SK-N-SH treated with all-trans-retinoic acid at 6 μM for 48 hours (cell line): ENCODE results near the gene PPP1R1C.

ENCODE experiments used
- ATAC-seq: fragments of 200-7000 bp; cut with Tn5 transposase; 3 replicates; pipeline ENCODE4 v1.9.1; 2020; ENCODE audit warnings: mild to moderate bottlenecking, moderate library complexity
- ARNTL ChIP-seq: fragments of 450-650 bp; formaldehyde crosslinking; IDR thresholded peaks from 2 replicates; pipeline ENCODE4 v1.5.0; 2020; ENCODE audit warnings: low read depth, mild to moderate bottlenecking, moderate library complexity, borderline replicate concordance
- BACH2 ChIP-seq: fragments of 250-450 bp; sonication (Bioruptor Pico); IDR thresholded peaks from 2 replicates; pipeline ENCODE4 v1.9.0; 2021; ENCODE audit warnings: mild to moderate bottlenecking, borderline replicate concordance
- CSDC2 ChIP-seq: fragments of 250-450 bp; sonication (Bioruptor Pico); IDR thresholded peaks from 2 replicates; pipeline ENCODE4 v1.5.0; 2020; ENCODE audit warnings: mild to moderate bottlenecking, moderate library complexity
- ESRRG ChIP-seq: fragments of 250-450 bp; sonication (Bioruptor Pico); IDR thresholded peaks from 2 replicates; pipeline ENCODE4 v1.6.1; 2021; ENCODE audit warnings: mild to moderate bottlenecking
- GLIS3 ChIP-seq: fragments of 250-450 bp; sonication (Bioruptor Pico); IDR thresholded peaks from 2 replicates; pipeline ENCODE4 v1.5.0; 2020; ENCODE audit warnings: mild to moderate bottlenecking, moderate library complexity
- ISL1 ChIP-seq: fragments of 250-450 bp; sonication (Bioruptor Pico); IDR thresholded peaks from 2 replicates; pipeline ENCODE4 v2.1.2; 2022; ENCODE audit warnings: mild to moderate bottlenecking, moderate library complexity
- OSR1 ChIP-seq: fragments of 250-450 bp; sonication (Bioruptor Pico); IDR thresholded peaks from 2 replicates; pipeline ENCODE4 v1.8.0; 2022; ENCODE audit warnings: moderate library complexity, mild to moderate bottlenecking, inconsistent platforms
- PPARA ChIP-seq: fragments of 250-450 bp; sonication (Bioruptor Pico); IDR thresholded peaks from 2 replicates; pipeline ENCODE4 v1.5.0; 2020; ENCODE audit warnings: mild to moderate bottlenecking, borderline replicate concordance
- RARB ChIP-seq: fragments of 250-450 bp; sonication (Bioruptor Pico); IDR thresholded peaks from 2 replicates; pipeline ENCODE4 v1.8.0; 2021; ENCODE audit warnings: mild to moderate bottlenecking, moderate library complexity
- TOX ChIP-seq: fragments of 250-450 bp; sonication (Bioruptor Pico); IDR thresholded peaks from 2 replicates; pipeline ENCODE4 v1.8.0; 2021; ENCODE audit warnings: mild to moderate bottlenecking, moderate library complexity, borderline replicate concordance
- ZC3H10 ChIP-seq: fragments of 250-450 bp; sonication (Bioruptor Pico); IDR thresholded peaks from 2 replicates; pipeline ENCODE4 v1.5.1; 2021; ENCODE audit warnings: mild to moderate bottlenecking, moderate library complexity
- ZFP3 ChIP-seq: fragments of 250-450 bp; sonication (Bioruptor Pico); IDR thresholded peaks from 2 replicates; pipeline ENCODE4 v1.5.0; 2020; ENCODE audit warnings: mild to moderate bottlenecking, moderate library complexity
- ZFP30 ChIP-seq: fragments of 450-650 bp; formaldehyde crosslinking; IDR thresholded peaks from 2 replicates; pipeline ENCODE4 v1.5.0; 2022; ENCODE audit warnings: mild to moderate bottlenecking, moderate library complexity
- ZNF565 ChIP-seq: fragments of 450-650 bp; formaldehyde crosslinking; conservative IDR thresholded peaks from 2 replicates; pipeline ENCODE4 v1.5.0; 2020; ENCODE audit warnings: low read depth, mild to moderate bottlenecking, moderate library complexity
- ZNF70 ChIP-seq: fragments of 450-650 bp; formaldehyde crosslinking; IDR thresholded peaks from 2 replicates; pipeline ENCODE4 v1.5.0; 2020; ENCODE audit warnings: mild to moderate bottlenecking, moderate library complexity
- ZNF8 ChIP-seq: fragments of 450-650 bp; formaldehyde crosslinking; IDR thresholded peaks from 2 replicates; pipeline ENCODE4 v1.5.0; 2020; ENCODE audit warnings: mild to moderate bottlenecking, moderate library complexity
- TF ChIP-seq, protein P1 (sequence below): fragments of 250-450 bp; sonication (Bioruptor Pico); IDR thresholded peaks from 2 replicates; pipeline ENCODE4 v1.5.0; 2020; ENCODE audit warnings: mild to moderate bottlenecking, moderate library complexity
- TF ChIP-seq, protein P2 (sequence below): fragments of 250-450 bp; sonication (Bioruptor Pico); IDR thresholded peaks from 2 replicates; pipeline ENCODE4 v1.8.0; 2021; ENCODE audit warnings: low read depth, mild to moderate bottlenecking, moderate library complexity, borderline replicate concordance
- TF ChIP-seq, protein P3 (sequence below): fragments of 250-450 bp; sonication (Bioruptor Pico); IDR thresholded peaks from 2 replicates; pipeline ENCODE4 v1.8.0; 2020; ENCODE audit warnings: mild to moderate bottlenecking, moderate library complexity, borderline replicate concordance
- TF ChIP-seq, protein P4 (sequence below): fragments of 250-450 bp; sonication (Bioruptor Pico); IDR thresholded peaks from 2 replicates; pipeline ENCODE4 v1.5.1; 2020; ENCODE audit warnings: low read depth, mild to moderate bottlenecking, moderate library complexity
- TF ChIP-seq, protein P5 (sequence below): fragments of 250-450 bp; sonication (Bioruptor Pico); IDR thresholded peaks from 2 replicates; pipeline ENCODE4 v1.5.1; 2021; ENCODE audit warnings: mild to moderate bottlenecking, moderate library complexity

The PPP1R1C gene

DNA sequence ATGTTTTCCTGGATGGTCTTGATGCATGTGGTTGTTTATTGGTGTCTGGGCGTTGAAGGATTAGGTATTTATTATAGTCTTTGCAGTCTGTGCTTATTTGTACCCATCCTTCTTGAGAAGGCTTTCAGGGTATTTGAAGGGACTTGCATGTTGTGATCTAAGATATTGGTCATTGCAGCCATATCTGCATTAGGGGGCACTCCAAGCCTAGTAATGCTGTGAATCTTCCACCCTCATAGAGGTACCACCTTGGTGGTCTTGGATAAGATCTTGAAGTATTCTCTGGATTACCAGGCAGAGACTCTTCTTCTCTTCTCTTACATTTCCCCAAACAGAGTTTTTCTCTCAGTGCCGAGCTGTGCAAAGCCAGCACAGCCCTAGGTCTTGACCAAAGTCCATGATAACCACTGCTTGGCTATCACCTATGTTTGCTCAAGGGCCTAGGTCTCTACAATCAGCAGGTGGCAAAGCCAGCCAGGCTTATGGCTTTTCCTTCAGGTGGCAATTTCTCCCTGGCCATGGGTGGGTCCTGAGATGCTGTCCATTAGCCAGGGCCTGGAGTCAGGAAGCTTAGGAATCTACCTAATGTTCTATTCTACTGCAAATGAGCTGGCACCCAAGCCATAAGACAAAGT, 15.4 kb upstream of the PPP1R1C start:
- ATAC-seq = no peak

DNA sequence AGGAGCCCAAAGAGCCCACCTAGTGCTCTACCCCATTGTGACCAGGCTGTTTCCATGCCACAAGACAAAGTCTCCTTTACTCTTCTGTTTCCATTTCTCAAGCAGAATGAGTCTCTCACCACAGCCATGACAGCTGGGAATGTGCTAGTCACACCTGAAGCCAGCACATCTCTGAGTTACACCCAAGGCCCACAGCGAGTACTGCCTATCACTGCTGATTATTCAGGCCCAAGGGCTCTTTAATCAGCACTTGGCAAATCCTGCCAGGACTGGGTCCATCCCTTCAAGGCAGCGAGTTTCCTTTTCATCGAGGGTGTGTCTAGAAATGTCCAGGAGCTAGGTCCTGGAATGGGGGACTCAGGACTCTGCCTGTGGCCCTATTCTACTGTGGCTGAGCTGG, 14.6 kb upstream of the PPP1R1C start:
- TF ChIP-seq TOX (no peak), ZNF70 (no peak), ARNTL (CRISPR knock-in tag) (no peak), ISL1 (no peak), ESRRG (CRISPR knock-in tag) (no peak)
- TF ChIP-seq, protein P1, sequence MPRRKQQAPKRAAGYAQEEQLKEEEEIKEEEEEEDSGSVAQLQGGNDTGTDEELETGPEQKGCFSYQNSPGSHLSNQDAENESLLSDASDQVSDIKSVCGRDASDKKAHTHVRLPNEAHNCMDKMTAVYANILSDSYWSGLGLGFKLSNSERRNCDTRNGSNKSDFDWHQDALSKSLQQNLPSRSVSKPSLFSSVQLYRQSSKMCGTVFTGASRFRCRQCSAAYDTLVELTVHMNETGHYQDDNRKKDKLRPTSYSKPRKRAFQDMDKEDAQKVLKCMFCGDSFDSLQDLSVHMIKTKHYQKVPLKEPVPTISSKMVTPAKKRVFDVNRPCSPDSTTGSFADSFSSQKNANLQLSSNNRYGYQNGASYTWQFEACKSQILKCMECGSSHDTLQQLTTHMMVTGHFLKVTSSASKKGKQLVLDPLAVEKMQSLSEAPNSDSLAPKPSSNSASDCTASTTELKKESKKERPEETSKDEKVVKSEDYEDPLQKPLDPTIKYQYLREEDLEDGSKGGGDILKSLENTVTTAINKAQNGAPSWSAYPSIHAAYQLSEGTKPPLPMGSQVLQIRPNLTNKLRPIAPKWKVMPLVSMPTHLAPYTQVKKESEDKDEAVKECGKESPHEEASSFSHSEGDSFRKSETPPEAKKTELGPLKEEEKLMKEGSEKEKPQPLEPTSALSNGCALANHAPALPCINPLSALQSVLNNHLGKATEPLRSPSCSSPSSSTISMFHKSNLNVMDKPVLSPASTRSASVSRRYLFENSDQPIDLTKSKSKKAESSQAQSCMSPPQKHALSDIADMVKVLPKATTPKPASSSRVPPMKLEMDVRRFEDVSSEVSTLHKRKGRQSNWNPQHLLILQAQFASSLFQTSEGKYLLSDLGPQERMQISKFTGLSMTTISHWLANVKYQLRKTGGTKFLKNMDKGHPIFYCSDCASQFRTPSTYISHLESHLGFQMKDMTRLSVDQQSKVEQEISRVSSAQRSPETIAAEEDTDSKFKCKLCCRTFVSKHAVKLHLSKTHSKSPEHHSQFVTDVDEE (CRISPR knock-in tag) = no peak
- TF ChIP-seq, protein P2, sequence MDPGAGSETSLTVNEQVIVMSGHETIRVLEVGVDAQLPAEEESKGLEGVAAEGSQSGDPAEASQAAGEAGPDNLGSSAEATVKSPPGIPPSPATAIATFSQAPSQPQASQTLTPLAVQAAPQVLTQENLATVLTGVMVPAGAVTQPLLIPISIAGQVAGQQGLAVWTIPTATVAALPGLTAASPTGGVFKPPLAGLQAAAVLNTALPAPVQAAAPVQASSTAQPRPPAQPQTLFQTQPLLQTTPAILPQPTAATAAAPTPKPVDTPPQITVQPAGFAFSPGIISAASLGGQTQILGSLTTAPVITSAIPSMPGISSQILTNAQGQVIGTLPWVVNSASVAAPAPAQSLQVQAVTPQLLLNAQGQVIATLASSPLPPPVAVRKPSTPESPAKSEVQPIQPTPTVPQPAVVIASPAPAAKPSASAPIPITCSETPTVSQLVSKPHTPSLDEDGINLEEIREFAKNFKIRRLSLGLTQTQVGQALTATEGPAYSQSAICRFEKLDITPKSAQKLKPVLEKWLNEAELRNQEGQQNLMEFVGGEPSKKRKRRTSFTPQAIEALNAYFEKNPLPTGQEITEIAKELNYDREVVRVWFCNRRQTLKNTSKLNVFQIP (CRISPR knock-in tag) = no peak
- ATAC-seq = no peak

More for the DNA sequence above, 15.4 kb upstream of the PPP1R1C start:
- TF ChIP-seq, protein P2 (CRISPR knock-in tag) = no peak
- TF ChIP-seq CSDC2 (CRISPR knock-in tag) = no peak
- TF ChIP-seq, protein P3, sequence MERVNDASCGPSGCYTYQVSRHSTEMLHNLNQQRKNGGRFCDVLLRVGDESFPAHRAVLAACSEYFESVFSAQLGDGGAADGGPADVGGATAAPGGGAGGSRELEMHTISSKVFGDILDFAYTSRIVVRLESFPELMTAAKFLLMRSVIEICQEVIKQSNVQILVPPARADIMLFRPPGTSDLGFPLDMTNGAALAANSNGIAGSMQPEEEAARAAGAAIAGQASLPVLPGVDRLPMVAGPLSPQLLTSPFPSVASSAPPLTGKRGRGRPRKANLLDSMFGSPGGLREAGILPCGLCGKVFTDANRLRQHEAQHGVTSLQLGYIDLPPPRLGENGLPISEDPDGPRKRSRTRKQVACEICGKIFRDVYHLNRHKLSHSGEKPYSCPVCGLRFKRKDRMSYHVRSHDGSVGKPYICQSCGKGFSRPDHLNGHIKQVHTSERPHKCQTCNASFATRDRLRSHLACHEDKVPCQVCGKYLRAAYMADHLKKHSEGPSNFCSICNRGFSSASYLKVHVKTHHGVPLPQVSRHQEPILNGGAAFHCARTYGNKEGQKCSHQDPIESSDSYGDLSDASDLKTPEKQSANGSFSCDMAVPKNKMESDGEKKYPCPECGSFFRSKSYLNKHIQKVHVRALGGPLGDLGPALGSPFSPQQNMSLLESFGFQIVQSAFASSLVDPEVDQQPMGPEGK (CRISPR knock-in tag) = no peak
- no peak for TF ChIP-seq GLIS3
- TF ChIP-seq TOX = no peak

DNA sequence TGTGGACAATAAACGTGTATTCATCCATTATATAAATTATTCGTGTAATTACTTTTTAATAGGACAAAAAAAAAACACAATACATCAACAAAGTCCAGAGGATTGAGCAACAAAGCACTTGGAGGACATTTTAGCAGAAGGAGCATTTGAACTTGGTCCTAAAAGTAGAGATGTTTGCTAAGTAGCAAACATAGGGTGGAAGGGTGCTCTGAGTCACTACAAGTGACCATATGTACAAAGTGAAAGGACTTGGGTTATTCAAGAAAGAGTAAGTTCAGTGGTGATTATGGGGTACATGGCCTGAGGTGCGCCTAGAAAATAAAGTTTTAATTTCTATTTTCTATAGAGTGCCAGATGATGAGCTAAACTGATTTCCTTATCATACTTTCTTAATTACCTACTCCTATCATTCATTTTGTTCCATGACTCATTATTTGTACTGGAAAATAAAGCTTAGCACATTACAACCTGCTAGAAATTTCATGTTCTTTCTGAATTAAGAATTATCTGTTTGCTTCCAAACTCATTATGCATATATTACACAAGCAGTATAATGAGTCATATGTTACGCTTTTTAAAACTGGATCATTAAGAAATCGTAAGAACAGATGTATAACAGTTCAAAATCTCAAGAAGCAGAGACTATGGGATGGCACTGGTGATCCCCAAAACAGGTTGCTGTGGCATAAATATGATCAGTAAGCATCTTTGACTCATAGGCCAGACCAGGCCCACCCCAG, 13.1 kb upstream of the PPP1R1C start:
- no peak for ATAC-seq
- TF ChIP-seq ISL1 (no peak), BACH2 (no peak), TOX (no peak), ZC3H10 (CRISPR knock-in tag) (no peak), ZFP3 (CRISPR knock-in tag) (no peak), CSDC2 (CRISPR knock-in tag) (no peak), PPARA (no peak), ZNF8 (CRISPR knock-in tag) (no peak), ZNF565 (CRISPR knock-in tag) (no peak), ESRRG (CRISPR knock-in tag) (no peak), ZFP30 (CRISPR knock-in tag) (no peak), OSR1 (no peak), RARB (no peak)
- TF ChIP-seq, protein P4, sequence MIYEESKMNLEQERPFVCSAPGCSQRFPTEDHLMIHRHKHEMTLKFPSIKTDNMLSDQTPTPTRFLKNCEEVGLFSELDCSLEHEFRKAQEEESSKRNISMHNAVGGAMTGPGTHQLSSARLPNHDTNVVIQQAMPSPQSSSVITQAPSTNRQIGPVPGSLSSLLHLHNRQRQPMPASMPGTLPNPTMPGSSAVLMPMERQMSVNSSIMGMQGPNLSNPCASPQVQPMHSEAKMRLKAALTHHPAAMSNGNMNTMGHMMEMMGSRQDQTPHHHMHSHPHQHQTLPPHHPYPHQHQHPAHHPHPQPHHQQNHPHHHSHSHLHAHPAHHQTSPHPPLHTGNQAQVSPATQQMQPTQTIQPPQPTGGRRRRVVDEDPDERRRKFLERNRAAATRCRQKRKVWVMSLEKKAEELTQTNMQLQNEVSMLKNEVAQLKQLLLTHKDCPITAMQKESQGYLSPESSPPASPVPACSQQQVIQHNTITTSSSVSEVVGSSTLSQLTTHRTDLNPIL (CRISPR knock-in tag) = no peak
- TF ChIP-seq, protein P3 (CRISPR knock-in tag) = no peak
- TF ChIP-seq, protein P5, sequence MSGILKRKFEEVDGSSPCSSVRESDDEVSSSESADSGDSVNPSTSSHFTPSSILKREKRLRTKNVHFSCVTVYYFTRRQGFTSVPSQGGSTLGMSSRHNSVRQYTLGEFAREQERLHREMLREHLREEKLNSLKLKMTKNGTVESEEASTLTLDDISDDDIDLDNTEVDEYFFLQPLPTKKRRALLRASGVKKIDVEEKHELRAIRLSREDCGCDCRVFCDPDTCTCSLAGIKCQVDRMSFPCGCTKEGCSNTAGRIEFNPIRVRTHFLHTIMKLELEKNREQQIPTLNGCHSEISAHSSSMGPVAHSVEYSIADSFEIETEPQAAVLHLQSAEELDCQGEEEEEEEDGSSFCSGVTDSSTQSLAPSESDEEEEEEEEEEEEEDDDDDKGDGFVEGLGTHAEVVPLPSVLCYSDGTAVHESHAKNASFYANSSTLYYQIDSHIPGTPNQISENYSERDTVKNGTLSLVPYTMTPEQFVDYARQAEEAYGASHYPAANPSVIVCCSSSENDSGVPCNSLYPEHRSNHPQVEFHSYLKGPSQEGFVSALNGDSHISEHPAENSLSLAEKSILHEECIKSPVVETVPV (CRISPR knock-in tag) = no peak
- TF ChIP-seq, all 23 proteins: peak for 0
